ENCODE data around the gene LY6G6F. TPM values are rescaled to one million over a fixed set of nuclear protein-coding genes. Genes with fewer than 3 reads are reported as not detected.

The LY6G6F gene
- total and polyA plus RNA-seq, 2 experiments from 2014 or later: not detected

GRCh38 chr6:31736768-31737314, 30.2 kb downstream of the LY6G6F start:
- Histone ChIP-seq H3K79me2 (replicated peaks; ENCODE audit: insufficient read depth) (peaks cover 27% of the 10 kb centered on the region), H3K27me3 (ENCODE audit: insufficient read depth) (no peaks in the 10 kb centered on the region), H3K4me1 (ENCODE audit: insufficient read depth) (peaks cover 42% of the 10 kb centered on the region), H4K20me1 (replicated peaks; ENCODE audit: insufficient read depth) (0 out of 2 replicates have a peak, but pooled peaks cover 11% of the 10 kb centered on the region), H3K4me3 (peak overlapping the region; percentile 96), H2AFZ (peak overlapping the region; percentile 83), H3K4me2 (peak overlapping the region; percentile 91), H3K9me2 (ENCODE audit: insufficient read depth) (no peaks in the 10 kb centered on the region), H3K36me3 (ENCODE audit: insufficient read depth) (peaks cover 20% of the 10 kb centered on the region), H3K27ac (ENCODE audit: low read depth) (peak overlapping the region; percentile 58; the same call in 1 of the 2 replicates), H3F3A (replicated peaks; ENCODE audit: low read depth) (peaks cover 48% of the 10 kb centered on the region)
- ATAC-seq (no peak), DNase-seq (ENCODE audit: low spot score) (no peak)
- TF ChIP-seq REST (IDR thresholded peaks at IDR 0.05; ENCODE audit: unreplicated experiment) (no peak), NANOG (IDR thresholded peaks at IDR 0.05; ENCODE audit: borderline replicate concordance) (no peak), ZNF114 (CRISPR knock-in tag; IDR thresholded peaks at IDR 0.05) (no peak), ZNF331 (CRISPR knock-in tag; IDR thresholded peaks at IDR 0.05; ENCODE audit: low read depth) (no peak), CREB1 (CRISPR knock-in tag; IDR thresholded peaks at IDR 0.05; ENCODE audit: low read depth) (no peak), EZH2phosphoT487 (IDR thresholded peaks at IDR 0.05; ENCODE audit: unreplicated experiment) (no peak), JUNB (IDR thresholded peaks at IDR 0.05; ENCODE audit: unreplicated experiment) (no peak), STAT1 (IDR thresholded peaks at IDR 0.05; ENCODE audit: unreplicated experiment) (no peak), ETS1 (IDR thresholded peaks at IDR 0.05) (no peak)
- H3K36me3 Mint-ChIP-seq (ENCODE audit: low read depth): peaks cover 39% of the 10 kb centered on the region
- H3K9me3 Mint-ChIP-seq: no peaks in the 10 kb centered on the region; the same call in 2 of the 3 replicates
- H3K27me3 Mint-ChIP-seq (ENCODE audit: insufficient read depth, low read depth, poor library complexity): peaks cover 32% of the 10 kb centered on the region
- peak overlapping the region; percentile 92 for H3K4me3 Mint-ChIP-seq
- H3K27ac Mint-ChIP-seq: peak overlapping the region; percentile 43
- H3K4me1 Mint-ChIP-seq: peaks cover 45% of the 10 kb centered on the region

GRCh38 chr6:31737315-31737990, 30.8 kb downstream of the LY6G6F start:
- H2AFZ ChIP-seq: peak overlapping the region; percentile 73; the same call in 1 of the 2 replicates
- H4K20me1 ChIP-seq (replicated peaks; ENCODE audit: insufficient read depth): 0 out of 2 replicates have a peak, but pooled peaks cover 11% of the 10 kb centered on the region
- peak overlapping the region; percentile 91 for H3K4me2 ChIP-seq
- peak overlapping the region; percentile 92 for H3K4me3 Mint-ChIP-seq
- DNase-seq (ENCODE audit: low spot score) (peak; percentile 56), ATAC-seq (no peak)
- peaks cover 43% of the 10 kb centered on the region for H3F3A ChIP-seq (replicated peaks; ENCODE audit: low read depth)
- no peaks in the 10 kb centered on the region for H3K27me3 ChIP-seq (ENCODE audit: insufficient read depth)
- H3K4me1 ChIP-seq (ENCODE audit: insufficient read depth): peaks cover 42% of the 10 kb centered on the region
- H3K4me1 Mint-ChIP-seq: peaks cover 45% of the 10 kb centered on the region
- H3K9me3 Mint-ChIP-seq: no peaks in the 10 kb centered on the region; the same call in 2 of the 3 replicates
- H3K27me3 Mint-ChIP-seq (ENCODE audit: insufficient read depth, low read depth, poor library complexity): peaks cover 29% of the 10 kb centered on the region
- peaks cover 14% of the 10 kb centered on the region for H3K36me3 ChIP-seq (ENCODE audit: insufficient read depth)
- H3K79me2 ChIP-seq (replicated peaks; ENCODE audit: insufficient read depth): peaks cover 27% of the 10 kb centered on the region
- peak overlapping the region; percentile 96 for H3K4me3 ChIP-seq
- no peak overlapping the region; the same call in 1 of the 2 replicates for H3K27ac Mint-ChIP-seq
- peaks cover 36% of the 10 kb centered on the region for H3K36me3 Mint-ChIP-seq (ENCODE audit: low read depth)
- no peaks in the 10 kb centered on the region for H3K9me2 ChIP-seq (ENCODE audit: insufficient read depth)
- 0 out of 2 replicates have a peak overlapping the region, but pooled peaks have one; percentile 58 for H3K27ac ChIP-seq (ENCODE audit: low read depth)
- TF ChIP-seq REST (IDR thresholded peaks at IDR 0.05; ENCODE audit: unreplicated experiment) (no peak), NANOG (IDR thresholded peaks at IDR 0.05; ENCODE audit: borderline replicate concordance) (no peak), EZH2phosphoT487 (IDR thresholded peaks at IDR 0.05; ENCODE audit: unreplicated experiment) (no peak), CREB1 (CRISPR knock-in tag; IDR thresholded peaks at IDR 0.05; ENCODE audit: low read depth) (no peak), CTCF (conservative IDR thresholded peaks at IDR 0.05; ENCODE audit: low read depth in 2 of 2) (no peak), JUNB (IDR thresholded peaks at IDR 0.05; ENCODE audit: unreplicated experiment) (no peak), ZNF331 (CRISPR knock-in tag; IDR thresholded peaks at IDR 0.05; ENCODE audit: low read depth) (no peak), ZNF114 (CRISPR knock-in tag; IDR thresholded peaks at IDR 0.05) (no peak)
